ENCODE measurements around the gene NAPA. TPM values are rescaled to one million over a fixed set of nuclear protein-coding genes. Genes with fewer than 3 reads are reported as not detected.

The NAPA gene
- total and polyA plus RNA-seq, 2 of the 13 experiments (the other 11 are each of a cell fraction or from before 2014, with no cell fraction given) = 32.6 to 65.9 TPM

DNA sequence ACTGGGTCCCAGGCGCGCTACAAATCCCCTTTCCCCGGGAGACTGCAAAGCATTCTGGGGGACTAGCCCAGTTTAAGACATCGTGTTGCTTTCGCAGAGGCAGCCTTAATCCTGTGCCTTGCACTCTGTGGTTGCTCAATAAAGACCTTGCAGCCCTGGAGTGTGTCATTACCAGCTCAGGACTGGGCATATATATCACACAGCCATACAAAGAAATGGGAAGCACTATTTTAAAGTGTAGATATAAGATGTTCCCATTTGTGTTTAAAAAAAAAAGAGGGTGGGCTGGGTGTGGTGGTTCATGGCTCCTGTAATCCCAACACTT is 11.1 kb downstream of the NAPA start:
- H2AFZ ChIP-seq (ENCODE audit: low read length) = no peak overlapping the region
- CTCF ChIA-PET (ENCODE audit: low intra/inter-chr PET ratio, low total read pairs) = no interaction called here
- no peaks in the 10 kb centered on the region for H3K4me1 ChIP-seq (ENCODE audit: insufficient read depth, low read length)
- DNase-seq (ENCODE audit: low spot score) = no peak
- ATAC-seq = no peak
- in situ Hi-C loops (cut with HindIII; ENCODE audit: extremely low pct_ligation_motif_present, low pct_unique_long_range_greater_than_20kb) = no loop called here
- H3K36me3 ChIP-seq (replicated peaks in 1 of 2; ENCODE audit: control insufficient read depth in 1 of 2, insufficient read depth in 2 of 2, low read length in 2 of 2) = peaks cover 12 to 25% of the 10 kb centered on the region in 2 experiments; a peak in 4 of 5 replicates
- peaks cover 15% of the 10 kb centered on the region for H3K79me2 ChIP-seq (ENCODE audit: insufficient read depth, low read length)
- H3K9me3 ChIP-seq (ENCODE audit: low read length) = no peaks in the 10 kb centered on the region
- H3K4me3 ChIP-seq (replicated peaks in 1 of 3; ENCODE audit: insufficient read depth in 1 of 3, low read depth in 2 of 3, low read length in 3 of 3) = no peak overlapping the region
- H3K9ac ChIP-seq (ENCODE audit: insufficient read depth, low read depth, low read length) = no peak overlapping the region
- H4K20me1 ChIP-seq (ENCODE audit: insufficient read depth, low read length) = 0 out of 2 replicates have a peak, but pooled peaks cover 3% of the 10 kb centered on the region
- intact Hi-C loops (cut with micrococcal nuclease; ENCODE audit: unreplicated experiment) = no loop called here
- no peak for FAIRE-seq
- H3K27ac ChIP-seq (ENCODE audit: extremely low read length, insufficient read depth, low read length) = no peak overlapping the region
- WGBS (ENCODE audit: low lambda C conversion rate) = 85% methylated on average over 5 of the region's 5 CpGs
- POLR2A ChIA-PET = no interaction called here
- H3K4me2 ChIP-seq (ENCODE audit: low read depth, low read length) = no peak overlapping the region
- H3K27me3 ChIP-seq (ENCODE audit: control insufficient read depth in 1 of 2, insufficient read depth in 2 of 2, low read length in 2 of 2) = no peaks in the 10 kb centered on the region
- no TSS peak for BruUV-seq (replicated peaks)
- TF ChIP-seq MYNN (CRISPR knock-in tag; IDR thresholded peaks at IDR 0.05; ENCODE audit: low read depth) (no peak), PHB2 (IDR thresholded peaks at IDR 0.05; ENCODE audit: partially characterized antibody) (no peak), MIXL1 (CRISPR knock-in tag; IDR thresholded peaks at IDR 0.05) (no peak), ZNF24 (IDR thresholded peaks at IDR 0.05) (no peak), RFX3 (CRISPR knock-in tag; IDR thresholded peaks at IDR 0.05) (no peak), NCOA1 (CRISPR knock-in tag; IDR thresholded peaks at IDR 0.05) (no peak), PTBP1 (IDR thresholded peaks at IDR 0.05; ENCODE audit: low read depth, low read length, poor library complexity, severe bottlenecking) (no peak)
- TF ChIP-seq, protein P1, sequence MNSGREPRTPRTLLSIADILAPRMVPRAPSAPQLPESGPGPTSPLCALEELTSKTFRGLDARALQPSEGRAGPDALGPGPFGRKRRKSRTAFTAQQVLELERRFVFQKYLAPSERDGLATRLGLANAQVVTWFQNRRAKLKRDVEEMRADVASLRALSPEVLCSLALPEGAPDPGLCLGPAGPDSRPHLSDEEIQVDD (CRISPR knock-in tag; IDR thresholded peaks at IDR 0.05; ENCODE audit: borderline replicate concordance) = no peak
- TF ChIP-seq, protein P2, sequence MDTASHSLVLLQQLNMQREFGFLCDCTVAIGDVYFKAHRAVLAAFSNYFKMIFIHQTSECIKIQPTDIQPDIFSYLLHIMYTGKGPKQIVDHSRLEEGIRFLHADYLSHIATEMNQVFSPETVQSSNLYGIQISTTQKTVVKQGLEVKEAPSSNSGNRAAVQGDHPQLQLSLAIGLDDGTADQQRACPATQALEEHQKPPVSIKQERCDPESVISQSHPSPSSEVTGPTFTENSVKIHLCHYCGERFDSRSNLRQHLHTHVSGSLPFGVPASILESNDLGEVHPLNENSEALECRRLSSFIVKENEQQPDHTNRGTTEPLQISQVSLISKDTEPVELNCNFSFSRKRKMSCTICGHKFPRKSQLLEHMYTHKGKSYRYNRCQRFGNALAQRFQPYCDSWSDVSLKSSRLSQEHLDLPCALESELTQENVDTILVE (CRISPR knock-in tag; IDR thresholded peaks at IDR 0.05) = no peak
- TF ChIP-seq, protein P3, sequence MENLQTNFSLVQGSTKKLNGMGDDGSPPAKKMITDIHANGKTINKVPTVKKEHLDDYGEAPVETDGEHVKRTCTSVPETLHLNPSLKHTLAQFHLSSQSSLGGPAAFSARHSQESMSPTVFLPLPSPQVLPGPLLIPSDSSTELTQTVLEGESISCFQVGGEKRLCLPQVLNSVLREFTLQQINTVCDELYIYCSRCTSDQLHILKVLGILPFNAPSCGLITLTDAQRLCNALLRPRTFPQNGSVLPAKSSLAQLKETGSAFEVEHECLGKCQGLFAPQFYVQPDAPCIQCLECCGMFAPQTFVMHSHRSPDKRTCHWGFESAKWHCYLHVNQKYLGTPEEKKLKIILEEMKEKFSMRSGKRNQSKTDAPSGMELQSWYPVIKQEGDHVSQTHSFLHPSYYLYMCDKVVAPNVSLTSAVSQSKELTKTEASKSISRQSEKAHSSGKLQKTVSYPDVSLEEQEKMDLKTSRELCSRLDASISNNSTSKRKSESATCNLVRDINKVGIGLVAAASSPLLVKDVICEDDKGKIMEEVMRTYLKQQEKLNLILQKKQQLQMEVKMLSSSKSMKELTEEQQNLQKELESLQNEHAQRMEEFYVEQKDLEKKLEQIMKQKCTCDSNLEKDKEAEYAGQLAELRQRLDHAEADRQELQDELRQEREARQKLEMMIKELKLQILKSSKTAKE (CRISPR knock-in tag; IDR thresholded peaks at IDR 0.05; ENCODE audit: borderline replicate concordance) = no peak
- TF ChIP-seq, protein P4, sequence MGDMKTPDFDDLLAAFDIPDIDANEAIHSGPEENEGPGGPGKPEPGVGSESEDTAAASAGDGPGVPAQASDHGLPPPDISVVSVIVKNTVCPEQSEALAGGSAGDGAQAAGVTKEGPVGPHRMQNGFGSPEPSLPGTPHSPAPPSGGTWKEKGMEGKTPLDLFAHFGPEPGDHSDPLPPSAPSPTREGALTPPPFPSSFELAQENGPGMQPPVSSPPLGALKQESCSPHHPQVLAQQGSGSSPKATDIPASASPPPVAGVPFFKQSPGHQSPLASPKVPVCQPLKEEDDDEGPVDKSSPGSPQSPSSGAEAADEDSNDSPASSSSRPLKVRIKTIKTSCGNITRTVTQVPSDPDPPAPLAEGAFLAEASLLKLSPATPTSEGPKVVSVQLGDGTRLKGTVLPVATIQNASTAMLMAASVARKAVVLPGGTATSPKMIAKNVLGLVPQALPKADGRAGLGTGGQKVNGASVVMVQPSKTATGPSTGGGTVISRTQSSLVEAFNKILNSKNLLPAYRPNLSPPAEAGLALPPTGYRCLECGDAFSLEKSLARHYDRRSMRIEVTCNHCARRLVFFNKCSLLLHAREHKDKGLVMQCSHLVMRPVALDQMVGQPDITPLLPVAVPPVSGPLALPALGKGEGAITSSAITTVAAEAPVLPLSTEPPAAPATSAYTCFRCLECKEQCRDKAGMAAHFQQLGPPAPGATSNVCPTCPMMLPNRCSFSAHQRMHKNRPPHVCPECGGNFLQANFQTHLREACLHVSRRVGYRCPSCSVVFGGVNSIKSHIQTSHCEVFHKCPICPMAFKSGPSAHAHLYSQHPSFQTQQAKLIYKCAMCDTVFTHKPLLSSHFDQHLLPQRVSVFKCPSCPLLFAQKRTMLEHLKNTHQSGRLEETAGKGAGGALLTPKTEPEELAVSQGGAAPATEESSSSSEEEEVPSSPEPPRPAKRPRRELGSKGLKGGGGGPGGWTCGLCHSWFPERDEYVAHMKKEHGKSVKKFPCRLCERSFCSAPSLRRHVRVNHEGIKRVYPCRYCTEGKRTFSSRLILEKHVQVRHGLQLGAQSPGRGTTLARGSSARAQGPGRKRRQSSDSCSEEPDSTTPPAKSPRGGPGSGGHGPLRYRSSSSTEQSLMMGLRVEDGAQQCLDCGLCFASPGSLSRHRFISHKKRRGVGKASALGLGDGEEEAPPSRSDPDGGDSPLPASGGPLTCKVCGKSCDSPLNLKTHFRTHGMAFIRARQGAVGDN (CRISPR knock-in tag; IDR thresholded peaks at IDR 0.05) = no peak
- TF ChIP-seq, protein P5, sequence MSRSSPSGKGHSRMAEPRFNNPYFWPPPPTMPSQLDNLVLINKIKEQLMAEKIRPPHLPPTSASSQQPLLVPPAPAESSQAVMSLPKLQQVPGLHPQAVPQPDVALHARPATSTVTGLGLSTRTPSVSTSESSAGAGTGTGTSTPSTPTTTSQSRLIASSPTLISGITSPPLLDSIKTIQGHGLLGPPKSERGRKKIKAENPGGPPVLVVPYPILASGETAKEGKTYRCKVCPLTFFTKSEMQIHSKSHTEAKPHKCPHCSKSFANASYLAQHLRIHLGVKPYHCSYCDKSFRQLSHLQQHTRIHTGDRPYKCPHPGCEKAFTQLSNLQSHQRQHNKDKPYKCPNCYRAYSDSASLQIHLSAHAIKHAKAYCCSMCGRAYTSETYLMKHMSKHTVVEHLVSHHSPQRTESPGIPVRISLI (CRISPR knock-in tag; IDR thresholded peaks at IDR 0.05; ENCODE audit: borderline replicate concordance) = no peak
